HFFc6 (cell line): Measurements from ENCODE around the gene MTHFSD. TPM values are rescaled to one million over a fixed set of nuclear protein-coding genes. Genes with fewer than 3 reads are reported as not detected.

Source experiments
- DNase-seq: peaks from one replicate; pipeline ENCODE4 v3.0.0-alpha.2; 2018
- H3K27ac Mint-ChIP-seq: 2 replicates; pipeline ENCODE4 v1.8.0; 2020; ENCODE audit warnings: mild to moderate bottlenecking, mixed read lengths
- H3K27me3 Mint-ChIP-seq: 2 replicates; pipeline ENCODE4 v1.8.0; 2021; ENCODE audit warnings: mild to moderate bottlenecking, moderate library complexity, mixed read lengths; ENCODE audit not compliant: insufficient read depth
- H3K36me3 Mint-ChIP-seq: 2 replicates; pipeline ENCODE4 v1.8.0; 2021; ENCODE audit warnings: low read depth, mixed read lengths
- H3K4me1 Mint-ChIP-seq: 2 replicates; pipeline ENCODE4 v1.8.0; 2020; ENCODE audit warnings: low read depth, mixed read lengths
- H3K4me3 Mint-ChIP-seq: 2 replicates; pipeline ENCODE4 v1.8.0; 2020; ENCODE audit warnings: mild to moderate bottlenecking, moderate library complexity, mixed read lengths
- H3K9me3 Mint-ChIP-seq: 2 replicates; pipeline ENCODE4 v1.8.0; 2020; ENCODE audit warnings: mild to moderate bottlenecking, mixed read lengths
- CTCF ChIP-seq: fragments of 200-600 bp; sonication (generic); IDR thresholded peaks from 2 replicates; pipeline ENCODE4 v1.5.0; 2021; ENCODE audit warnings: antibody characterized with exemption, mild to moderate bottlenecking
- total RNA-seq, 6 experiments: library from RNA; stranded (reverse); fragmentation: NEBNext Ultra II Directional; extraction: Animal tissue kit (Norgen Biotek cat#: 25700); gene quantifications; 2 replicates in 1 of 6; 3 replicates in 5 of 6; pipeline ENCODE4 v1.2.3, GENCODE V29; 2021

MTHFSD gene
- total RNA-seq, 6 experiments from 2014 or later: 16.8 to 18.6 (median 17.0) TPM

GRCh38 chr16:86576591-86577313 lies 21.7 kb upstream of the MTHFSD start:
- no peaks in the 10 kb centered on the region for H3K9me3 Mint-ChIP-seq
- H3K4me3 Mint-ChIP-seq: peak overlapping the region; percentile 93
- peak overlapping the region; percentile 96 for H3K27ac Mint-ChIP-seq
- no peak for DNase-seq
- peaks cover 2% of the 10 kb centered on the region for H3K27me3 Mint-ChIP-seq
- TF ChIP-seq CTCF: no peak
- peaks cover 9% of the 10 kb centered on the region for H3K36me3 Mint-ChIP-seq
- H3K4me1 Mint-ChIP-seq: peaks cover 69% of the 10 kb centered on the region

- H3K27ac Mint-ChIP-seq: peak overlapping the region; percentile 96
Observed at GRCh38 chr16:86575754-86576557, 20.9 kb upstream of the MTHFSD start.

GRCh38 chr16:86575095-86575685 lies 20.2 kb upstream of the MTHFSD start:
- Mint-ChIP-seq H3K36me3 (peaks cover 16% of the 10 kb centered on the region), H3K4me1 (peaks cover 82% of the 10 kb centered on the region)

More at GRCh38 chr16:86575754-86576557, 20.9 kb upstream of the MTHFSD start:
- Mint-ChIP-seq H3K36me3 (peaks cover 14% of the 10 kb centered on the region), H3K4me3 (peak overlapping the region; percentile 93), H3K4me1 (peaks cover 74% of the 10 kb centered on the region), H3K27me3 (peaks cover 2% of the 10 kb centered on the region), H3K9me3 (no peaks in the 10 kb centered on the region)
- peak; percentile 88 for TF ChIP-seq CTCF
- DNase-seq: peak; percentile 95

GRCh38 chr16:86574646-86575045 lies 19.6 kb upstream of the MTHFSD start:
- peaks cover 87% of the 10 kb centered on the region for H3K4me1 Mint-ChIP-seq
- no peak for TF ChIP-seq CTCF
- H3K27ac Mint-ChIP-seq: peak overlapping the region; percentile 96
- DNase-seq: no peak
- H3K4me3 Mint-ChIP-seq: no peak overlapping the region; the same call in 1 of the 2 replicates
- H3K36me3 Mint-ChIP-seq: peaks cover 20% of the 10 kb centered on the region
- no peaks in the 10 kb centered on the region for H3K9me3 Mint-ChIP-seq
- H3K27me3 Mint-ChIP-seq: peaks cover 10% of the 10 kb centered on the region

More at GRCh38 chr16:86575095-86575685, 20.2 kb upstream of the MTHFSD start:
- Mint-ChIP-seq H3K27me3 (peaks cover 6% of the 10 kb centered on the region), H3K27ac (peak overlapping the region; percentile 96), H3K9me3 (no peaks in the 10 kb centered on the region), H3K4me3 (peak overlapping the region; percentile 93)
- DNase-seq: no peak
- TF ChIP-seq CTCF: no peak

- Mint-ChIP-seq H3K27ac (peak overlapping the region; percentile 41), H3K4me1 (peaks cover 86% of the 10 kb centered on the region), H3K4me3 (no peak overlapping the region), H3K36me3 (peaks cover 28% of the 10 kb centered on the region), H3K27me3 (peaks cover 15% of the 10 kb centered on the region), H3K9me3 (no peaks in the 10 kb centered on the region)
- DNase-seq: no peak
- no peak for TF ChIP-seq CTCF
Observed at GRCh38 chr16:86573646-86574508, 18.8 kb upstream of the MTHFSD start.
